ENCODE measurements around the gene SELENOI.

DNA sequence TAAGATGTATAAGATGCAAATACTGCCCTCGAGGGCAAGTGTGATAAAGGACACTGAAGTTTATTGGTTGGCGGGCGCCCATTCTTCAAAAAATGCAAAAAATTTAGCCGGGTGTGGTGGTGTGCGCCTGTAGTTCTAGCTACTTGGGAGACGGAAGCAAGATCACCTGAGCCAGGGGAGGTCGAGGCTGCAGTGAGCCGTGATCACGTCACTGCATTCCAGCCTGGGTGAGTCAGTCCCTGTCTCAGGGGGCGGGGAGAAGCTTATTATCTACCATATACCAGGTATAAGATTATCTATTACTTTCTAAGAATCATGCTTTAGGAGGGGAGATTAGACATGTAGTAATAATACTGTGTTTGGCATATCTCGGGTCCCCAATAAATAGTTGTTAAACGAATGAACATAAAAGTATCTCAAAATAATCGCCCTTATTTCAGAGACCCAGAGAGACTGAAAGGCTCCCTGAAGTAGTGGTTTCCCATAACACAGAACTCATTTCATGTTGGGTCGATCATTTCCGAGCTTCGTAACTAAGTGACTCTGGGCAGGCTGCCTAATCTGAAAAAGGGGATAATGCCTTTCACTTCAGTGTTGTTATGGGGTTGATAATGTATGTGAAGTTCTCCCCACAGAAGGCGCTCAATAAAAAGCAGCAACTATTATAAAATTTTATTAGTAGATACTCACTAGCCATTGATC is 1.2 kb upstream of the SELENOI start:
- TF ChIP-seq, protein P1, sequence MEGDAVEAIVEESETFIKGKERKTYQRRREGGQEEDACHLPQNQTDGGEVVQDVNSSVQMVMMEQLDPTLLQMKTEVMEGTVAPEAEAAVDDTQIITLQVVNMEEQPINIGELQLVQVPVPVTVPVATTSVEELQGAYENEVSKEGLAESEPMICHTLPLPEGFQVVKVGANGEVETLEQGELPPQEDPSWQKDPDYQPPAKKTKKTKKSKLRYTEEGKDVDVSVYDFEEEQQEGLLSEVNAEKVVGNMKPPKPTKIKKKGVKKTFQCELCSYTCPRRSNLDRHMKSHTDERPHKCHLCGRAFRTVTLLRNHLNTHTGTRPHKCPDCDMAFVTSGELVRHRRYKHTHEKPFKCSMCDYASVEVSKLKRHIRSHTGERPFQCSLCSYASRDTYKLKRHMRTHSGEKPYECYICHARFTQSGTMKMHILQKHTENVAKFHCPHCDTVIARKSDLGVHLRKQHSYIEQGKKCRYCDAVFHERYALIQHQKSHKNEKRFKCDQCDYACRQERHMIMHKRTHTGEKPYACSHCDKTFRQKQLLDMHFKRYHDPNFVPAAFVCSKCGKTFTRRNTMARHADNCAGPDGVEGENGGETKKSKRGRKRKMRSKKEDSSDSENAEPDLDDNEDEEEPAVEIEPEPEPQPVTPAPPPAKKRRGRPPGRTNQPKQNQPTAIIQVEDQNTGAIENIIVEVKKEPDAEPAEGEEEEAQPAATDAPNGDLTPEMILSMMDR (IDR thresholded peaks at IDR 0.05) = no peak
- TF ChIP-seq POLR2A (IDR thresholded peaks at IDR 0.05) = no peak

Measured in body of pancreas (tissue), 4 donors.